Nephron (organoid): ENCODE results near the gene TMED1.

Experiments
- H3K27ac Mint-ChIP-seq, 3 experiments: 2 replicates each; pipeline ENCODE4 v1.8.0; 2020; ENCODE audit warnings: mixed read lengths in 3 of 3, mild to moderate bottlenecking in 2 of 3, moderate library complexity in 1 of 3
- H3K27me3 Mint-ChIP-seq: 2 replicates; pipeline ENCODE4 v1.8.0; 2021; ENCODE audit warnings: low read depth, mild to moderate bottlenecking, moderate library complexity, mixed read lengths
- H3K36me3 Mint-ChIP-seq: 2 replicates; pipeline ENCODE4 v1.8.0; 2020; ENCODE audit warnings: low read depth, mixed read lengths
- H3K4me1 Mint-ChIP-seq: 2 replicates; pipeline ENCODE4 v1.8.0; 2020; ENCODE audit warnings: mixed read lengths
- H3K4me3 Mint-ChIP-seq, 3 experiments: 2 replicates each; pipeline ENCODE4 v1.8.0; 2020; ENCODE audit warnings: mild to moderate bottlenecking in 3 of 3, mixed read lengths in 3 of 3, moderate library complexity in 2 of 3
- H3K9me3 Mint-ChIP-seq: 2 replicates; pipeline ENCODE4 v1.8.0; 2020; ENCODE audit warnings: mixed read lengths
- CTCF ChIP-seq, 3 experiments: fragments of 200-600 bp; sonication (generic); IDR thresholded peaks; one replicate each; pipeline ENCODE4 v1.5.0; 2021; ENCODE audit warnings: antibody characterized with exemption in 3 of 3; ENCODE audit not compliant: unreplicated experiment in 3 of 3

TMED1 gene

GRCh38 chr19:10788146-10788545 lies 47.9 kb downstream of the TMED1 start:
- H3K4me1 Mint-ChIP-seq = no peaks in the 10 kb centered on the region
- H3K4me3 Mint-ChIP-seq = no peak overlapping the region
- peaks cover 48% of the 10 kb centered on the region for H3K36me3 Mint-ChIP-seq
- no peaks in the 10 kb centered on the region for H3K27me3 Mint-ChIP-seq
- H3K27ac Mint-ChIP-seq = no peak overlapping the region
- no peak for TF ChIP-seq CTCF (IDR thresholded peaks at IDR 0.05; ENCODE audit: unreplicated experiment in 3 of 3)
- H3K9me3 Mint-ChIP-seq = no peaks in the 10 kb centered on the region

- TF ChIP-seq CTCF (IDR thresholded peaks at IDR 0.05; ENCODE audit: unreplicated experiment in 3 of 3) = no peak
- Mint-ChIP-seq H3K4me1 (no peaks in the 10 kb centered on the region), H3K36me3 (peaks cover 67% of the 10 kb centered on the region), H3K27ac (no peak overlapping the region), H3K4me3 (no peak overlapping the region), H3K27me3 (no peaks in the 10 kb centered on the region), H3K9me3 (no peaks in the 10 kb centered on the region)
These were observed 51.8 kb downstream of the TMED1 start for GRCh38 chr19:10784257-10784656.

GRCh38 chr19:10782795-10783194 lies 53.2 kb downstream of the TMED1 start:
- no peak for TF ChIP-seq CTCF (IDR thresholded peaks at IDR 0.05; ENCODE audit: unreplicated experiment in 3 of 3)
- H3K9me3 Mint-ChIP-seq = no peaks in the 10 kb centered on the region
- H3K4me3 Mint-ChIP-seq = no peak overlapping the region
- no peaks in the 10 kb centered on the region for H3K4me1 Mint-ChIP-seq
- no peak overlapping the region for H3K27ac Mint-ChIP-seq
- H3K27me3 Mint-ChIP-seq = no peaks in the 10 kb centered on the region
- H3K36me3 Mint-ChIP-seq = peaks cover 69% of the 10 kb centered on the region
